DMS79 (cell line): ENCODE results near the gene MAGI3.
"Not testable (repeated sequence)": the region's sequence is repeated elsewhere in the genome, so short reads cannot be mapped to it uniquely, and the experiment has no call there.

ENCODE experiments used
- DNase-seq: peaks from one replicate; lab custom pipeline; 2025; lab: John Stamatoyannopoulos, UW

Gene MAGI3

DNA sequence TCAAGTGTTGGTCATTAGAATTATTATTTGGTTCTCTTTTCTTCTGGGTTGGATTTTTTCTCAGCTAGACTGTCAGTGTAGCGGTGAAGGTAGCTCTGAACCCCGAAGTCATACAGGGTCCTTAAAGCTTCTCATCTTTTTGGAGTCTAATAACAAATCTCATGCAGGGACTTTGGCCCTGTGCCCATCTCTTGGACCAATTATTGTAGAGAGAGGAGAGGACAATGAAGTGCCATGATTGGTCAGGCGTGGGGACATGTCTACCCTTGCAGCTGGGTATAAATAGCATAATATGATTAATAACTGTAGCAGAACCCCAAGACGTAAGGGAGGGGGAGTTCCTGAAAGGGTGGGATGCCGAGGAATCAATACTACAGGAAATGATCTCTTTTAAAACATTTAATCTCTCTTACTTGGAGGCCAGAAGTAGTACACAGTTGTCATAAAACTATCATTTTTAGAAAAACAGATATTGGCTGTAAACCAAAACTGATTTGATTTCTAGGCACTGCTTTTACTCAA lies 8.8 kb downstream of the MAGI3 start:
- DNase-seq = peak; percentile 38

DNA sequence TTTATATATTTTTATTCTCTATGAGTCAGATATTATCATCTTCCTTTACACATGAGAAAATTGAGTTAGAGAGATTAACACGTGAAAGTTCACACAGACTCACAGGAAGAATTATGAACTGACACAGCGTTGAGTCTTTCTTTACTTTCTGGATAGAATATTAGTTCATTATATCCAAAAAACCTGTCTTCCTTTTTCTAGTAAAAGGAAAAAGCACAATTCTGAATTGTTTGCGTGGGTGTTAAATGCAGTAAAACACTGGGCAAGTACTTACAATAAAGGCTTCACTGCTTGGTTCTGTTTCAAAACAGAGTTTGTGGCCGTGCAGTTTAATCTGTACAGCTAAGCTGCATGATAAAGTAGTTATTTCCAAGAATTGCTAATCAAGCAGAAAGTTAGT lies 10.8 kb downstream of the MAGI3 start:
- no peak for DNase-seq

DNA sequence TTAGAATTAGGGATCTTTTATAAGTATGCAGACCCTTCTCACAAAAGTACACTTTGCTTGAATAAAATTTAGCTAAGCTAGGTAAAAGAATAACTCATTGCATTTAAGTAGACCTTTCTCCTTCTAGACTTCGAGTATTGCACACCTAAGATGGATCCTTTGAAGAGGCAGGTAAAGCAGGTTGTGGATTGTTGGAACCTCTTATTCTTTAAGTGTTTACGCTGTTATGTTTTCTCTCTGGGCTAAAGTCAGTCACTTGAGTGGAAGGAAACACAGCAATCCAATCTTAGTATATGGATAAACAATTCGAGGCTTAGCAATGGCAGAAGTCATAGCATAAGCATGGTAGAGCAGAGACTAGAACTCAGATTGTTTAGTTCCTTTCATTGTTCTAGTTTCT lies 11.4 kb downstream of the MAGI3 start:
- DNase-seq = peak; percentile 81

DNA sequence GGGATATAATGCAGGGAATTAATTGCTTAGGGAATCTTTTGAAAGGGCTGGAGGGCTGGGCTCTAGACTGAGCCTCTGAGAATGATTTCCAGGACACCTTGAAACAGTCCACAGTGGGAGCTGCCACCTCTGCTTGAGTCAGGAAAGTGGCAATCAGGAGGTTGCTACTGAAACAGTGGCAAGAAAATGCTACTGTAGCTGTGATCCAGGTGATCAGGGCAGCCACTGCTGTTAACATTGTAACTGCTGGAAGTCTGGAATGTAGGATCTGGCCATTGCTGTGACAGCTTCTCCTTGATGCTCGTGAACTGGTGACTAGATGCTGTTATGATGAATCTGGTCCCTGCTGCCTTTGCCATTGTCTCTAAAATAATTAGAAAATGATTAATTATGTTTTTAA lies 12.8 kb downstream of the MAGI3 start:
- DNase-seq = no peak

DNA sequence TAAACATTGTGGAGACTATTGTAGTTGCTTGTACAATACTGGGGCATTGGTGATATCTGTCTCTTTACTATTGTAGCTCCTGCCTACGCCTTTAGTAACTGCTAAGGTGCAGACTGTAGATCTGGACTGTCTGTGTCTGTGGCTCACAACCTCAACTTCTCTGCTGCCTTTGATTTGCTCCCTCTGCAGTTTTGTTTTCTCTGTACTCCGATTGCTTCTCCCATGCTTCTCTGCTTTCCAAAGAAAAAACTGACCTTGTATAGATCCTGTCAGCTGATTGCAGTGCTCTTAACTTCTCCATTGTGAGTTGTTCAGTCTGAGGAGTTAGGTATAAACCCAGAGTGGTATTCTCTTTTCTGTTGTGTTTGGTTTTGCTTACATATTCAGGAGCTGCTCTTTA lies 15.3 kb downstream of the MAGI3 start:
- no peak for DNase-seq

DNA sequence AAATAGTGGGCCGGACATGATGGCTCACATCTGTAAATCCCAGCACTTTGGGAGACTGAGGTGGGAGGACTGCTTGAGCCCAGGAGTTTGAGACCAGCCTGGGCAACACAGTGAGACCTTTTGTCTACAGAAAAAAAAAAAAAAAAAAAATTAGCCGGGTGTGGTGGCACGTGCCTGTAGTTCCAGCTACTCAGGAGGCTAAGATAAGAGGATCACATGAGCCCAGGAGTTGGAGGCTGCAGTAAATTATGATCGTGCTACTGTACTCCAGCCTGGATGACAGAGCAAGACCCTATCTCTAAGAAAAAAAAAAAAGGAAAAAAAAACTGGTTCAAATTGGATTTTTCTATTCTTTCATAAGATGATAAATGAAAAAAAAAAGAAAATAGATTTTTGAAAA lies 15.8 kb downstream of the MAGI3 start:
- DNase-seq = not testable (repeated sequence)

DNA sequence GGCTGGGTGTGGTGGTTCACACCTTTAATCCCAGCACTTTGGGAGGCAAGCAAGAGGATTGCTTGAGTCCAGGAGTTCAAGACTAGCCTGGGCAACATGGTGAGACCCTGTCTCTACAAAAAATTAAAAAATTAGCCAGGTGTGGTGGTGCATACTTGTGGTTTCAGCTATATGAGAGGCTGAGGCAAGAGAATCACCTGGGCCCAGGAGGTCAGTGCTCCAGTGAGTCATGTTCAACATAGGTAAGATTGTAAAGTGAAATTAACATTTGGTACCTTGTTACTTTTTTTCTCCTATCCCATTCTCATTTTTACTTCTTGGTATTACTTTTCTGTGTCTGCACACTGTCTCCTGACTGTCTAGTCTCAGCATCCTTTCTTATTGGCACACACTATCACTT lies 19.0 kb downstream of the MAGI3 start:
- no peak for DNase-seq

DNA sequence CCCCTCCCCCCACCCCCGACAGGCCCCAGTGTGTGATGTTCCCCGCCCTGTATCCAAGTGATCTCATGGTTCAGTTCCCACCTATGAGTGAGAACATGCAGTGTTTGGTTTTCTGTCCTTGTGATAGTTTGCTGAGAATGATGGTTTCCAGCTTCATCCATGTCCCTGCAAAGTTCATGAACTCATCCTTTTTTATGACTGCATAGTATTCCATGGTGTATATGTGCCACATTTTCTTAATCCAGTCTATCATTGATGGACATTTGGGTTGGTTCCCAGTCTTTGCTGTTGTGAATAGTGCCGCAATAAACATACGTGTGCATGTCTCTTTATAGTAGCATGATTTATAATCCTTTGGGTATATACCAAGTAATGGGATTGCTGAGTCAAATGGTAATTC lies 21.7 kb downstream of the MAGI3 start:
- not testable (repeated sequence) for DNase-seq

DNA sequence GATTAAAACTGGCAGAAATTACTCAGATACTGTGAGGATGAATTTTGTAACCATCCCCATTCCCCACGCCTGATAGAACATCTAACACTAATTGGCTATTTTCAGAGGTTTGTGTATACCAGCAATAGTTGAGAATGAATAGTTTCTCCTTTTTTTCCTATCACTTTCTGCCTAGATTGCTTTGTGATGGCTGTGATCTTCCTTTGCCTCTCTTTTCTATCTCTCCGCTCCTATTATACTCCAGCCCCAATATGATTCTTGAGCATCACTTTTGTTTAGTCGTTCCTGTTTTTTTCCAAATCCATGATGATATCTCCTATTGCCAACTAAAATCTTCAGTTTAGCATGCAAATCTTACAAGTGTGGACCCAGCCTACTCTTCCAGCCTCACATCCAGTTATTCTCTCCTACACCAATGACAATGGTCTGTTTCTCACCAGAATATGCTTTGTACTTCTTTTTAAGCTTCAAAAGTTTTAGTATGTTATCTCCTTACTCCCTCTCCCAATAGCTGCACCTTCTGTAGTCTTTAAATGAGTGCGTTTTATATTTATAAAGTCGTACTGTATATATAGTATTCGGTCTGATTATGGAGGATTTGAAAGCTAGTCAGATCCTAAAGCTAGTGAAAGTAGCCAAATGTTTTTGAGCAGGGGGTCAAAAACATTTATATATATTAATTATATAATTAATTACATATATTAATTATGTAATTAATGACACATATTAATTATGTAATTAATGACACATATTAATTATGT lies 25.2 kb downstream of the MAGI3 start:
- DNase-seq = no peak

DNA sequence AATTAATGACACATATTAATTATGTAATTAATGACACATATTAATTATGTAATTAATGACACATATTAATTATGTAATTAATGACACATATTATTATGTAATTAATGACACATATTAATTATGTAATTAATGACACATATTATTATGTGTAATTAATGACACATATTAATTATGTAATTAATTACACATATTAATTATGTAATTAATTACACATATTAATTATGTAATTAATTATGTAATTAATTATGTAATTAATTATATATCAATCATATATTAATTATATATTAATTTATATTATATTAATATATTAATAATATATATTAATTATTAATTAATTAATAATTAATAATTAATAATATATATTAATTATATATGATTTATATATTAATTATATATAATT lies 25.8 kb downstream of the MAGI3 start:
- DNase-seq = not testable (repeated sequence)

DNA sequence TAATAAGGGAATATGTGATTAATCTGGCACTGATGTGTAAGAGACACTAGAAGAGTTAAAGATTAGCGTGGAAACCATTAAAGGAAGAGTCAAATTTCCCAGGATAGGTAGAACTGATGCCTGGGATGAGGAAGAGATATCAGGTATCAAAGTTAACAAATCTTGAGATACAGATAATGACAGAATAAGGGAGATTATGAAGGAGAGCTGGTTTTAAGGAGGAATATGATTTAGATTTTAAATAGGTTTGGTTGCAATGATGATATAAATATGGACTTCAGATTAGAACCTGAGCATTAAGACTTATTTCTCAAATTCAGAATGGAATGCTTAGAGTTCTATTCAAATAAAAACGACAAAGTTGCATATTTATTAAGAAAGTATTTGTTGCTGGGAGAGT lies 26.2 kb downstream of the MAGI3 start:
- no peak for DNase-seq

DNA sequence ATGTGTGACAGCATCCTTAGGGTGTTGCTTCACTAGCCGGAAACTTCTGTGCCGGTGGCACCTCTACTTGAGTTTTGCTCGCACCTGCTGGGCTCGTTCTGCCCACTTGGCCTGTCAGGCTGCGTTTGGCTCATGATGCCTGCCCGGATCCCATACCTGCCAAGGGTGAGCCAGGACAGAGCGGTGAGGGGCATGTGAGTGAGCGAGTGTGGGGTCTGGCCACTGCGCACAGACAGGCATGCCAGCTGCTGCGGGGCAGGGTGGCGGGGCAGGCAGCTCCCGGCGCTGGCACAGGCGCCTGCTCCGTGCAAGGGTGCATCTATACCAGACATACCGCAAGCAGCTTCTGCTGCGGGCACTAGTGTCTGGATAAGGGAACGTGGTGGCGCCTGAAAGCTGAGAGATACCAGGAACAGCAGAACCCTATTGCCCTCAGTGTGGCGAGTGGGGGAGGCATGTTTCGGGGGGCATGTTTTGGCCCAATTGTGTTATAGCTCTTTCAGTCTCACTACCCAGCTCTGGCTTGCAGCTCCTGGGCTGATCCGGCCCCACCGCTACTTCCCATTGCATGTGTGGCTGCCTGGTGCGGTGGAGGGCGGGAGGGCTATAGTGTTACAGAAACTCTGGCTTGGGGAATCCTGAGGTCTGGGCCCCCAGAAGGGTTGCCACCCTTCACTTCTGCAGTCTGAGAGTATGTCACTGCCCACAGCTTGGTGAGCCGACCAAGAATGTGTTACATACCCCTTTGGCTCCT lies 32.2 kb downstream of the MAGI3 start:
- DNase-seq = no peak

DNA sequence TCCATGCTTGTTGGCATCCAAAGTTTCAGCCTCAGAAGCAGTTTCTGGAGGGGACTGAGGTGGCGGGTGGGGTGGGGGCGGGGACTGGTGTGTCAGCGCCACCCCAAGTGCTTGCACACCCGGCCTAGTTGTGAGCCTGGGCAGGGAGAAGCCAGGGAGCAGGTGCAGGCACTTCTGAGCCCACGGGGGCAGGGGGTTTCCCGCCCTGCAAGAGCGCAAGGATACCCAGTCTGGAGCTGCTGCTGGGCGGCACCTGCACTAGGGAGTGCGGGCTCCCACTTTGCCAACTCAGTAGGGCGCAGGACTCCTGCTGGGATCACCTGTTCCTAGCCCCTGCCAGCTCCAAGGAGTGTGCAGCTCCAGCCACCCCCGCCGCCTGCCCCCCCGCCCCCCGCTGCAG lies 33.5 kb downstream of the MAGI3 start:
- no peak for DNase-seq

DNA sequence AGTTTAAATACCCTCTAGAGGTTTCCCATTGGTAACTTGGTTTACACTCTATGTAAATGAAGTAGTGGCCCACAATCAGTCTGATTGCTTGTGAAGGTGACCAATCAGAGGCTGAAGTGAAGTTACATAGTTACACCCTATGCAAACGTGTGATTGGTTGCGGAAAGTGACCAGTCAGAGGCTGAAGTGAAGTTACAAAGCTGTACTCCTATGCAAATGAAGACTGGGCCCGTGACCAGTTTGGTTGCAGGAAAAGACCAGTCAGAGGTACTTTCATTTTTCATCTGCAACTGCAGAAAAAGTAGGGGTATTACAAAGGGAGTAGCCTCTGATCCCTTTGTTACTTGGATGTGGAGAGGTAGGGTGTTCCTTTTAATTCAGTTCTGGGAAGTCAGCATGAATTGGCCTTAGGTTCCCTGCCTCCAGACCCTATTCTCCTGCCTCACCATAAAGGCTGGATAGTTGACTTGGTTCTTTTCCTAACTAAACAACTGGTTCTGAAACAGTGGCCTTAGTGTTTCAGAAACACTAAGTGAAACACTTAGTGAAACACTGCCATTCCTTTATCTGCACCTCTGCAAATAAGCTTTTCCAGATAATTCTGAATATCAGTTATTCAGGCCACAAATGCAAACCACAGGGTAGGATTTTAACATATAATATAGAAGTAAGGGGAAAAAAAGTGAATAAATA lies 39.3 kb downstream of the MAGI3 start:
- DNase-seq = no peak

DNA sequence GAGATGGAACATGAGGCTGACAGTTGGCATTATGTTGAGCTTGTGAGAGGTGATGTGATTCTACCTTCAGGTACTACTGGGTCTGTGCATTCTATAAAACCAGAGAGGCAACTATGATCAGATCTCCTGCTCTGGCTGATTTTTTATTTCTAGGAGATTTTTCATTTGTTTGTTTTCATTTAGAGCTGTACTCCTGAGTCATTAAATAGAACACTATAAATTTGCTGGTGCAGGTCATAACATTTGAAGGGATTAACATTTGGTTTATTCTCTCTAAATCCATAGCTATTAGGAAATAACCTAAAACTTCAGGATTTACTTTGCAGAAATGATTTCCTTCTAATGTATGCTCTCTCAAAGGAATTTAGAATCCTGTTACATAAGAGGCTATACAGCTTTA lies 42.9 kb downstream of the MAGI3 start:
- DNase-seq = no peak

DNA sequence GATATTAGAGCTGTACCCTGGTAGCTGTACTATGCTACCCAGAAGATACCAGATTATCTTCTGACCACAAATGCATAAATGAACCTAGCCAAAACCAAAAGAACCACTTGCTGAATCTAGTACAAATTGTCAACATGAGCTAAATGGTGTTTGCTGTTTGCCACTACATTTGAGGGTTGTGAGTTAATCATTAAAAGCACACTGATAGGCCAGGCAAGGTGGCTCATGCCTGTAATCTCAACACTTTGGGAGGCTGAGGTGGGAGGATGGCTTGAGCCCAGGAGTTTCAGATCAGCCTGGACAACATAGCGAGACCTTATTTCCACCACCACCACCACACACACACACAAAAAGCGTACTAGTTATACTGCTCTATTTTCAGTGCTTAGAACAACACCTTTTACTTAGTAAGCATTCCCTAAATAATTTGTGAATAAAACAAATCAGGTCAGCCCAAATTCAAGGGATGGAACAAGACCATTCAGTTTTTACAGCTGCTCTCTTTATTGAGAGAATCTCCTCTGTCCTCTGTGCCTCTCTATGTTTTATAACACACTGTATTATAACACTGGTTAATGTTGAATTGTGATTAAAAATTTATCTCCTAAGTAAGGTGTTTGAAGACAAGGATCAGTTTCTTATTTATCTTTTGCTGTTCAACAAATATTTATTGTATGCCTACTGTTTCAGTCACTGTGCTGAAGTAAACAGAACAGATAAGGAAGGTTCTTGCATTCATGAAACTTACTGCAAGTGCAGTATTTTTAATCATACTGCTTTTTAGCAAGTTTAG lies 44.0 kb downstream of the MAGI3 start:
- no peak for DNase-seq

DNA sequence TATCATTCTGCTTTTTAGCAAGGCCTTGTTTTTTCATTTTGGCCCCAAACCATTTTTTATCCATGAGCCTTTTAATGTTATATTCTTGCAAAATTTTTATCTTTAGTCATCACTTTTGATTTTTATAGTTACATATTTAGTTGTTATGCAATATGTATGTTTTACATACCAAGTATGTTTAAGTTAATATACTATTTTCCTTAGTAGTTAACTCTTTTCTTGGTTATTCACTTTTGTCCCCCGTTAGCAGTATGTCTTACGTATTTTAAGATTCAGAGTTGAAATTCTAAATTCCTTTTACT lies 44.5 kb downstream of the MAGI3 start:
- DNase-seq = no peak

DNA sequence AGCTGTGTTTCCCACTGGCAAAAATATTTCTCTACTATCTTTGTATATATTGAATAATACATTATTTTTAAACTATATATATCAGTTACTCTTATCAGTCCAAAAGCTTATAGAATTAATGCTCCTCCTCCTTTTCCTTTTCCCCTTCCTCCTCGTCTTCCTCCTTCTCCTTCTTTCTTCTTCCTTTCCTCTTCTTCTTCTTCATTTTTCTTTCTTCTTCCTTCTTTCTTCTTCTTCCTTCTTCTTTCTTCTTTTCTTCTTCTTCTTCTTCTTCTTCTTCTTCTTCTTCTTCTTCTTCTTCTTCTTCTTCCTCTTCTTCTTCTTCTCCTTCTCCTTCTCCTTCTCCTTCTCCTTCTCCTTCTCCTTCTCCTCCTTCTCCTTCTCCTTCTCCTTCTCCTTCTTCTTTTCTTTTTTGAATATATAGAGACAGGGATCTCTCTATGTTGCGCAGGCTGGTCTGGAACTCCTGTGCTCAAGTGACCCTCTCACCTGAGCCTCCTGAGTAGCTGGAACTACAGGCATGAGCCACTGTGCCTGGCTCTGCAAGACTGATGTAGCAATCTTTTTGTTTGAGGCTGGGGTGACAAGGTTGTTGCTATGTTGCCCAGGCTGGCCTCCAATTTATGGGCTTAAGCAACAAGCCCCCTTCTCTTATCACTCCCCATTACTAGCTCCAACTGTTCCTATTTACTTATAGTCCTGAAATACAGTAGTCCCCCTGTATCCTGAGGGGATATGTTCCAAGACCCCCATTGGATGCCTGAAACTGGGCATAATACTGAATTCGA lies 47.4 kb downstream of the MAGI3 start:
- no peak for DNase-seq

DNA sequence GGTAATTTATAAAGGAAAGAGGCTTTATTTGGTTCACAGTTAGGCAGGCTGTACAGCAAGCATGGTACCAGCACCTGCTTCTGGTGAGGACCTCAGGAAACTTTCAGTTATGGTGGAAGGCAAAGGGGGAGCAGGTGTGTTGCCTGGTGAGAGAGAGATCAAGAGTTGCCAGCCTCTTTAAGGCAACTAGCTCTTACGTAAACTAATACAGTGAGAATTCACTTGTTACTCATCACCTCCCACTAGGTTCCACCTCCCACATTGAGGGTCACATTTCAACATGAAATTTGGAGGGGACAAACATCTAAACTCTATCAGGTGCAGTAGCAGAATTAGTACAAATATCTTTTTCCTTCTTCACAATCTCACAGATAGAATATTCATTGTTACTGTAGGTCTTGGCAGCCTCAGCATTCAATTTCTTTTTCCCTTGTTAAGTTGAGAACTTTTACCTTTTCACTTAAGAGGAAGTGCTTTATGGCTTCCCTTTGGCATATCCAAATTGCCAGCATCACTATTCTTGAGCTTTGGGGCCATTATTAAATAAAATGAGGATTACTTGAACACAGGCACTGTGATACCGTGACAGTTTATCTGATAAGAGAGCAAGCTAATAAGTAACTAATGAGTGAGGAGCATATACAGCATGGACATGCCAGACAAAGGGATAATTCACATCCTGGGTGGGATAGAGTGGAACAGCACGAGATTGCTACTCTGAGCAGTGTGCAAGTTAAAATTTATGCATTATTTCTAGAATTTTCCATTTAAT lies 48.4 kb downstream of the MAGI3 start:
- DNase-seq = no peak

DNA sequence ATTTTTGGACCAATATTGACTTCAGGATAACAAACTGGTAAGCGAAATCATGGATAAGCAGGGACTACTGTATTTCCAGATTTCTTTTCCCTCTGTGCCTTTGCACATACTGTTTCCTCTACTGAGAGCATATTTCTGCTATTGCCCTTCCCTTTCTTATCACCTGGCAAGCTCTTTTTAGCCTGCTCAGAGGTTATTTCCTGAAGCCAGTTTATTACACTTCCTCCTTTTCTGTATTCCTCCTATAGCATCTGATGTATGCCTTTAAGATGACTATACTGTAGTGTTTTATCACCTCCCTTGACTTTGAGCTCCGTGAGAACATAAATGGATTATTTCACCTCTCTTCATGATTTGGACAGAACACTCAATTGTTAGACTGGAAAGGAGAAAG lies 49.0 kb downstream of the MAGI3 start:
- DNase-seq = no peak

DNA sequence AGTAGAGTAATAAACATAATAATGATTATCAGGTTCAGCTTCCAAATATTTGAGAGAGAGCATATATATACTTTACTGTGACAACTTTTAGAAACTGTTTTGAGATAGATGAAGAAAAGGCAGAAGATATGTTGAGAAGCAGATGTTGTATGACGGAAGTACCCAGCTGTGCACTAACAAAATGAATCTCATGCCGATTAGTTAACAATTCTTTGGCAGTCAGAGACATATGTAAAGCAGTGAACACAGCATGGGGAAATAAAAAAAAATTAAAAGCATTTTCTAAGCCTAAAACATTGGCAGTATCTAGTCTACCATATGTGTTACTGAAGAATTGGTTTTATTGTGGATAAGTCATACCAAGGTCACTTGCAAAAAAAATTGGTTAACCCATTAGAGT lies 51.8 kb downstream of the MAGI3 start:
- no peak for DNase-seq
